Measurements from ENCODE around the gene SH3BP1.

Gene SH3BP1

DNA sequence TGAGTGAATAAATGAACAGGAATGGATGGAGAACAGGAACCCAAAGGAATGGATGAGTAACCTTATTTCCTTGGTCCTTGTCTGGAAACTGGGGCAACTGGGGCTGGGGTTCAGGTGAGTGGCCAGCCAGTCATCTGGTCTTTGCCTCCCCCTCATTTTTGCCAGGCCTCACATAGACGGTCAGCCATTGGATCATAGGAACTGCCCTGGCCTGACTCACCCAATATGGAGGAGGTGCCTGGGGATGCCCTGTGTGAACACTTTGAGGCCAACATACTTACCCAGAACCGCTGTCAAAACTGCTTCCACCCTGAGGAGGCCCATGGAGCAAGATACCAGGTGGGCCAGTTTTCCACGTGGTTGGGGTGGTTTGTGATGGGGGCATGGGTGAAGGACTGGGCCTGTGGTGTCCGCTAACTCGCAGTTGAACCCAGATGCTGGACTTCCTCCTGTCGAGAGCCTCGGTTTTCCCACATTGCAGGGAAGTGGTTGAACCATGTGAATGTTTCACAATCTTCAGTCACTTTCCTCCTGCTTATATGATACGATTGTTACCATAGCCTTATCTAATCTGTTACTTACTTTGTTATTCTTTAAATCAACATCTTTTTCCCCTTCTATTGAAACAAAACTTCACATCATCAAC, 61.8 kb downstream of the SH3BP1 start:
- no peak for DNase-seq (ENCODE audit: low read depth)
- H3K4me3 ChIP-seq (ENCODE audit: low read length): no peak overlapping the region
- TF ChIP-seq, protein P1, sequence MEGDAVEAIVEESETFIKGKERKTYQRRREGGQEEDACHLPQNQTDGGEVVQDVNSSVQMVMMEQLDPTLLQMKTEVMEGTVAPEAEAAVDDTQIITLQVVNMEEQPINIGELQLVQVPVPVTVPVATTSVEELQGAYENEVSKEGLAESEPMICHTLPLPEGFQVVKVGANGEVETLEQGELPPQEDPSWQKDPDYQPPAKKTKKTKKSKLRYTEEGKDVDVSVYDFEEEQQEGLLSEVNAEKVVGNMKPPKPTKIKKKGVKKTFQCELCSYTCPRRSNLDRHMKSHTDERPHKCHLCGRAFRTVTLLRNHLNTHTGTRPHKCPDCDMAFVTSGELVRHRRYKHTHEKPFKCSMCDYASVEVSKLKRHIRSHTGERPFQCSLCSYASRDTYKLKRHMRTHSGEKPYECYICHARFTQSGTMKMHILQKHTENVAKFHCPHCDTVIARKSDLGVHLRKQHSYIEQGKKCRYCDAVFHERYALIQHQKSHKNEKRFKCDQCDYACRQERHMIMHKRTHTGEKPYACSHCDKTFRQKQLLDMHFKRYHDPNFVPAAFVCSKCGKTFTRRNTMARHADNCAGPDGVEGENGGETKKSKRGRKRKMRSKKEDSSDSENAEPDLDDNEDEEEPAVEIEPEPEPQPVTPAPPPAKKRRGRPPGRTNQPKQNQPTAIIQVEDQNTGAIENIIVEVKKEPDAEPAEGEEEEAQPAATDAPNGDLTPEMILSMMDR (conservative IDR thresholded peaks at IDR 0.05; ENCODE audit: low read length): no peak

DNA sequence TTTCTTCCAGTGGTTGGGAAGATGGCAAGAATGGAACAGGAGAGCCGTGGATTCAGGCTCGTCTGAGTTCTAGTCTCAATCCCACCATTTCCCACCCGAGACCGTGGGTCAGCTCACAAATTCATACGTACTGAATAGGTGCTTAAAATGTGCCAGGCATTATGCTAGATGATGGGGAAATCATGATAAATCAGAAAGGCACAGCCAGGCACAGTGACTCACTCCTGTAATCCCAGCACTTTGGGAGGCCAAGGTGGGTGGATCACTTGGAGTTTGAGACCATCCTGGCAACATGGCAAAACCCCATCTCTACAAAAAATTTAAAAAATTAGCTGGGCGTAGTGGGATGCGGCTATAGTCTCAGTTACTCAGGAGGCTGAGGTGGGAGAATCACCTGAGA, 64.4 kb downstream of the SH3BP1 start:
- TF ChIP-seq, protein P1 (conservative IDR thresholded peaks at IDR 0.05; ENCODE audit: low read length): no peak
- H3K4me3 ChIP-seq (ENCODE audit: low read length): no peak overlapping the region
- DNase-seq (ENCODE audit: low read depth): no peak

DNA sequence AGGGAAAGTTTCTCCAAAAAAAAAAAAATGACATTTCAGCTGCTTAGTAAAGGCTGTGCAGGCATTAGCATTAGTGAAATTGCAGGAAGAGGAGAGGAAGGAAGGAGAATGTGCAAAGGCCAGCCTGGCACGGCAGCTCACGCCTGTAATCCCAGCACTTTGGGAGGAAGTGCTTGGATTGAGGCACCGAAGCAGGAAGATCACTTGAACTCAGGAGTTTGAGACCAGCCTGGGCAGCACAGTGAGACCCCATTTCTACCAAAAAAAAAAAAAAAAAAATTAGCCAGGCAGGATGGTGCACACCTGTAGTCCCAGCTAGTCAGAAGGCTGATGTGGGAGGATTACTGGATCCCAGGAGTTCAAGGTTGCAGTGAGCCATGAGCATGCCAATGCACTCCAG, 65.2 kb downstream of the SH3BP1 start:
- no peak for DNase-seq (ENCODE audit: low read depth)
- TF ChIP-seq, protein P1 (conservative IDR thresholded peaks at IDR 0.05; ENCODE audit: low read length): no peak

DNA sequence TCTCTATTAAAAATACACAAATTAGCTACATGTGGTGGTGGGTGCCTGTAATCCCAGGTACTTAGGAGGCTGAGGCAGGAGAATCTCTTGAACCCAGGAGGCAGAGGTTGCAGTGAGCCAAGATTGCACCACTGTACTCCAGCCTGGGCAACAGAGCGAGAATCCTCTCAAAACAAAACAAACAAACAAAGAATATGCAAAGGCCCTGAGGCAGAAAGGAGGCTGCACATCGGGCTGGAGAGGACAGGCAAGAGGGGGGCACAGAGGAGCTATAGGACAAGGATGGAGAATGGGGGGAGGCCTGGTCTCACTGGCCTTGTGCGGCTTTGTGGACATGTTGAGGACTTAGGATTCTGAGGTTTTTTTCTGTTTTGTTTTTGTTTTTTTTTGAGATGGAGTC, 65.7 kb downstream of the SH3BP1 start:
- H3K4me3 ChIP-seq (ENCODE audit: low read length): no peak overlapping the region
- TF ChIP-seq, protein P1 (conservative IDR thresholded peaks at IDR 0.05; ENCODE audit: low read length): no peak
- no peak for DNase-seq (ENCODE audit: low read depth)

More for the DNA sequence above, 65.2 kb downstream of the SH3BP1 start:
- H3K4me3 ChIP-seq (ENCODE audit: low read length): no peak overlapping the region
